ENCODE measurements around the gene BAK1. TPM values are rescaled to one million over a fixed set of nuclear protein-coding genes. Genes with fewer than 3 reads are reported as not detected.
"Not testable (repeated sequence)": the region's sequence is repeated elsewhere in the genome, so short reads cannot be mapped to it uniquely, and the experiment has no call there.

The BAK1 gene
- total RNA-seq, 1 donor from 2014 or later, result 23.9 TPM

- Histone ChIP-seq H3K36me3 (ENCODE audit: control insufficient read depth, insufficient read depth, low read length) (no peaks in the 10 kb centered on the region), H3K4me3 (ENCODE audit: low read depth, low read length) (no peak overlapping the region), H3K27me3 (ENCODE audit: control insufficient read depth, insufficient read depth, low read length) (no peaks in the 10 kb centered on the region)
- TF ChIP-seq, protein P1, sequence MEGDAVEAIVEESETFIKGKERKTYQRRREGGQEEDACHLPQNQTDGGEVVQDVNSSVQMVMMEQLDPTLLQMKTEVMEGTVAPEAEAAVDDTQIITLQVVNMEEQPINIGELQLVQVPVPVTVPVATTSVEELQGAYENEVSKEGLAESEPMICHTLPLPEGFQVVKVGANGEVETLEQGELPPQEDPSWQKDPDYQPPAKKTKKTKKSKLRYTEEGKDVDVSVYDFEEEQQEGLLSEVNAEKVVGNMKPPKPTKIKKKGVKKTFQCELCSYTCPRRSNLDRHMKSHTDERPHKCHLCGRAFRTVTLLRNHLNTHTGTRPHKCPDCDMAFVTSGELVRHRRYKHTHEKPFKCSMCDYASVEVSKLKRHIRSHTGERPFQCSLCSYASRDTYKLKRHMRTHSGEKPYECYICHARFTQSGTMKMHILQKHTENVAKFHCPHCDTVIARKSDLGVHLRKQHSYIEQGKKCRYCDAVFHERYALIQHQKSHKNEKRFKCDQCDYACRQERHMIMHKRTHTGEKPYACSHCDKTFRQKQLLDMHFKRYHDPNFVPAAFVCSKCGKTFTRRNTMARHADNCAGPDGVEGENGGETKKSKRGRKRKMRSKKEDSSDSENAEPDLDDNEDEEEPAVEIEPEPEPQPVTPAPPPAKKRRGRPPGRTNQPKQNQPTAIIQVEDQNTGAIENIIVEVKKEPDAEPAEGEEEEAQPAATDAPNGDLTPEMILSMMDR (IDR thresholded peaks at IDR 0.05; ENCODE audit: insufficient read depth, low read length, poor library complexity, severe bottlenecking), result no peak
- no peak for DNase-seq (ENCODE audit: low read depth)
Measured at GRCh38 chr6:33551538-33551937, 28.5 kb downstream of the BAK1 start.

DNA sequence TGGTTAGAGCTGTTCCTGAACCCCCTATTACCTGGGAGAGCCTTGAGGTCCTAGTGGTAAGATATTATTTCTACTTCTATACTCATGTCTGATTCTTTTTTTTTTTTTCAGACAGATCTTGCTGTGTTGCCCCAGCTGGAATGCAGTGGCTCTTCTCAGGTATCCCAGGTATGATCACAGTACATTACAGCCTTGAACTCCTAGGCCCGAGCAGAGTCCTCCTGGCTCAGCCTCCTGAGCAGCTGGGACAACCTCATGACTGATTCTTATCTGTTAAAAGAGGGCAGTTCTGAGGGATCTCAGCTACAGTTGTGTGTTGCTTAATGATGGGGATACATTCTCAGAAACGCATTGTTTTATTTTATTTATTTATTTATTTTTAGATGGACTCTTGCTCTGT, 30.2 kb downstream of the BAK1 start:
- Histone ChIP-seq H3K36me3 (ENCODE audit: control insufficient read depth, insufficient read depth, low read length) (no peaks in the 10 kb centered on the region), H3K27me3 (ENCODE audit: control insufficient read depth, insufficient read depth, low read length) (no peaks in the 10 kb centered on the region), H3K4me3 (ENCODE audit: low read depth, low read length) (no peak overlapping the region)
- no peak for DNase-seq (ENCODE audit: low read depth)
- TF ChIP-seq, protein P1 (IDR thresholded peaks at IDR 0.05; ENCODE audit: insufficient read depth, low read length, poor library complexity, severe bottlenecking), result no peak

DNA sequence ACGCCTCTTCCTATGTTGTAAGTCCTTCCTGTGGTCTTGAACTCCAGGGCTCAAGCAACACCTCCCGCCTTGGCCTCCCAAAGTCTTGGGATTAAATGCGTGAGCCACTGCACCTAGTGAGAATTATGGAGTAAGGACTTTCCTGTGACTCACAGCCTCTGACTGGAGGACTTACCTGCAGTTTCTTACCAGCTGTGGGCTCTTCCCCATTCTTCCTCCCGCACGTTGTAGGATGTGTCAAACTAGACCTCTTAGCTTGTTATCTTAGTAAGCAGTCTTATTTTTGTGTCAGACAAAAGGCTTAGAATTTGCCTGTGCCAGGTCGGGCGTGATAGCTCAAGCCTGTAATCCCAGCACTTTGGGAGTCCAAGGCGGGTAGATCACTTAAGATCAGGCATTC, 30.9 kb downstream of the BAK1 start:
- DNase-seq (ENCODE audit: low read depth), result no peak
- Histone ChIP-seq H3K4me3 (ENCODE audit: low read depth, low read length) (no peak overlapping the region), H3K36me3 (ENCODE audit: control insufficient read depth, insufficient read depth, low read length) (no peaks in the 10 kb centered on the region), H3K27me3 (ENCODE audit: control insufficient read depth, insufficient read depth, low read length) (no peaks in the 10 kb centered on the region)
- TF ChIP-seq, protein P1 (IDR thresholded peaks at IDR 0.05; ENCODE audit: insufficient read depth, low read length, poor library complexity, severe bottlenecking), result no peak

- no peak for DNase-seq (ENCODE audit: low read depth)
- Histone ChIP-seq H3K4me3 (ENCODE audit: low read depth, low read length) (no peak overlapping the region), H3K36me3 (ENCODE audit: control insufficient read depth, insufficient read depth, low read length) (no peaks in the 10 kb centered on the region), H3K27me3 (ENCODE audit: control insufficient read depth, insufficient read depth, low read length) (no peaks in the 10 kb centered on the region)
- TF ChIP-seq, protein P1 (IDR thresholded peaks at IDR 0.05; ENCODE audit: insufficient read depth, low read length, poor library complexity, severe bottlenecking), result no peak
Measured at GRCh38 chr6:33547499-33547898, 32.6 kb downstream of the BAK1 start.

DNA sequence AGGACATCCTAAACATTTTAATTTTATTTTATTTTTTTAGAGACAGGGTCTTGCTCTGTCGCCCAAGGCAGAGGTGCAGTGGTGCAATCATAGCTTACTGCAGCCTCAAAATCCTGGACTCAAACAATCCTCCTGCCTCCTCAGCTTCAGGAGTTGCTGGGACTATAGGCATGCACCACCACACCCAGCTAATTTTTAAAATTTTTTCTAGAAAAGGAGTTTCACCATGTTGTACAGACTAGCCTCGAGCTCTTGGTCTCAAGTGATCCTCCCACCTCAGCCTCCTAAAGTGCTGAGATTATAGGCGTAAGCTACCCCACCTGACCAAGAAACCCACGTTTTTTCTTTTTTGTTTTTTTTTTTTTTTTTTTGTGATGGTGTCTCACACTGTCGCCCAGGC, 33.3 kb downstream of the BAK1 start:
- Histone ChIP-seq H3K36me3 (ENCODE audit: control insufficient read depth, insufficient read depth, low read length) (no peaks in the 10 kb centered on the region), H3K4me3 (ENCODE audit: low read depth, low read length) (no peak overlapping the region), H3K27me3 (ENCODE audit: control insufficient read depth, insufficient read depth, low read length) (no peaks in the 10 kb centered on the region)
- no peak for DNase-seq (ENCODE audit: low read depth)
- TF ChIP-seq, protein P1 (IDR thresholded peaks at IDR 0.05; ENCODE audit: insufficient read depth, low read length, poor library complexity, severe bottlenecking), result no peak

- H3K36me3 ChIP-seq (ENCODE audit: control insufficient read depth, insufficient read depth, low read length); H3K4me3 ChIP-seq (ENCODE audit: low read depth, low read length); DNase-seq (ENCODE audit: low read depth); H3K27me3 ChIP-seq (ENCODE audit: control insufficient read depth, insufficient read depth, low read length): not testable (repeated sequence)
Measured at GRCh38 chr6:33545292-33545691, 34.8 kb downstream of the BAK1 start.

Data from kidney epithelial cell (primary cell).